NCI-H1105 (cell line): ENCODE results near the gene PANX1.

Experiments used
- DNase-seq: peaks from one replicate; lab custom pipeline; 2025; lab: John Stamatoyannopoulos, UW

Gene PANX1

DNA sequence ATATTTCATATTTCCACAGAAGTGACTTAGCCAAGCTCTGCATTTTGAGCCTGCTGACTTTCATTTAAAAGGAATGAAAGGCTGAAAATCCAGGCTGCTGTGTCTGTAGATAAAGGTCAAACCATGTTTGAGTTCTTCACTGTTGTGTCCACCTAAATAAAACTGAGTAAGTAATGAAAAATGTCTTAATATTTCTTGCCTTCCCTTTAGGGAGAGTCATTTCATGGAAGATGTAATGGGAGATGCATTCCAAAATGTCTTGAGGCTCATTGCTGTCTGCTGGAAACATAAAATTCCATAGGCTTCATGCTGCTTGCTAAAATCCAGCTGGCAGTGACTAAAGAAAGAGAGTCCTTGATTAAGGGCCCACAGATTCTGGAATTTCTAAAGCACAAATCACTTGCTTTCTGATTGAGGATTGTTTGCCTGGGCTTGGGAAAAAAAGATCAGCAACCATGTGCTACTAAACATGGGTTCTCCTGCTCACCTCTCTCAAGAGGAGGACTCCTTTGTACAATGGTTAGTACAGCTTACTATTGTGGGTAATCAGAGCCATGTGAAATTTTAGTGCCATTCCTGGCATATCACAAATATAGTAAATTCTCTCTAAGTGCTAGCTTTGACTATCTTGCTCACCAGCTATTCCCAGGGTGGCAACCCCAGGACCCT, 56.9 kb downstream of the PANX1 start:
- no peak for DNase-seq

DNA sequence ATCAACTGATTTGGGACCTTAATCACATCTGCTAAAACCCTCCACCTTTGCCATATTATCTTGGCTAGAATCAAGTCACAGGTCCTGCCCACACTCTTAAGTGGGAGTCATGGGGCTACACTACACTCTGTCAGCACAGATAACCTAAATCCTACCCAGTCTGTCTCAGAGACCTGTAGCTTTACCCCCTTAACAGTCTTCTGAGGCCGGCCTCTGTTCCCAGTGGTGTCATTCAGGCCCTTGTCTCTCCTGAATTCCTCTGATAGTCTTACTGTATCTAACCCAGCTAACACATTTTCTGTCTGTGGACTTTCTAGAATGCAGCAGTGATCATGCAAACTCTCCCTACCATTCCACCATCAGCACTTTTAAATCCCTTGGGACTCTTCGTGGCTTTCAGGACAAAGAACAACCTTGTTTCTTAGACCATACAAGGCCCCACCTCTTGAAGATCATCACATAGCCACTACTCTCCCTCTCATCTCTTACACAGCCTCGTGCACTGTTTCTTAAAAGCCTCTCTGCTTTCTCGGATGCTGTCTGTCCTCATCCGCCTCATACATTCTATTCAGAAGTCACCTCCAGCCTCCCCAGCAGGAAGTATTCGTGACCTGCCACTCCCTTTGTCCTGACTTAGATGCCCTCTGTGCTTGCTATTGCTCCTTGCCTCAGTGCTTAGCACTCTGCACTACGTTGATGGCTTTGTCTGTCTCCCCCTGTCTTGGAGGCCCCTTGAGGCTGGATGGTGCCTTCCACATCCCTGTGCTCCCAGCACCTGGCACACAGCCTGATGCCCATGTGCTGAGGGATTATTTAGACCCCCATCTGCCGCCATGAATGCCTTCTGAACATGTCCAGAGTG, 57.9 kb downstream of the PANX1 start:
- DNase-seq, result no peak

DNA sequence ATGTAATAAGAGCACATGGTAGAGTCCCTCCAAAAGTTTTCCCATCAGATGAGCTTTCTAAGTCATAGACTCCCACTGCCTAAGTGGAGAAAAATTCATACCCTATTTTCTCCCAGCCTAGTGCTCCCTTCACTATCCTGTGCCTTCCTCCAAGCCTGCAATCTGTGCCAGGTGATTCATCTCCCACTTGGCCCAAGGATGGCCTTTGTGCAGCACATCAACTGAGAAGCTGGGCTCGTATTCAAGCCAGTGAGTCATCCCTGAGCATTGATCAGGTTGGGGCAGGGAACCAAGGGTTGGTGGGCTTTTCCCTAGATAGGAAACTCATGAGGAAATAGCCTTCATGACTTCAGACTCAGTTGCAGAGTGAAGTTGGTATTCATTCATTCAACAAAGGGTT, 64.6 kb downstream of the PANX1 start:
- DNase-seq, result no peak

DNA sequence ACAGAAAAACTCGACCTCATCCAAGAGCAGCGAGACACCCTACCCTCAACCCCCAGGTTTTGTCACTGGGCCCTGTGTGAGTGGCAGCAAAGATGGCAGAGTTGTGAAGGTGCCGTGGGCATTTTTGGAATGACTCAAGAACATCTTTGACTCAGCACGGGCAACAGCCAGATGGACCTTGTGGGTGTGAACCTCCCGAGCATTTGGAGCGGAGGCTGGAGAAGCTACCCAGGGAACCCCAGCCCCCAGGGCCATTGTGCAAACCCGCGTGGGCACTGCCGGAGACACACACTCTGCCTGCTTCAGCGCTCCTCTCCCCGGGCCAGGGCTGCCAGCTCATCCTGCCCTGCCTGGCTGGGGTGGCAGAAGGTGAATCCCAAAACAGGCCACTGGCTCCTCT, 66.1 kb downstream of the PANX1 start:
- DNase-seq, result no peak

DNA sequence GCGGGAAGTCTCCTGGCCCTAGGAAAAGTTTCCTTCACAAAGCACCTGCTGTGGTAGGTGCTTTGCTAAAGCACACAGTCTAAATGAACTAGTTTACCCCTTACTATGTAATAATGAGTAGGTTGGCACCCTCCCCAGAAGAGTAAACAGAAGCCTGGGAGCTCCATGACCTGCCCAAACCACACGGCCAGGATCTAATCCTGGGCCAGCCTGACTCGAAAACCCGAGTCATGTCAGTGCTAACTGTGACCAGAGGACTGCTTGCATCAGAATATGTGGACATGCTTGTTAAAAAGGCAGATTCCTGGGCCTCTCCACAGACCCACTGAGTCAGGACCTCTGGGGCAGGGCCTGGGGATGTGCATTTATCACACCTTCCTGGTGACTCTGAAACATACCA, 67.7 kb downstream of the PANX1 start:
- DNase-seq, result no peak

DNA sequence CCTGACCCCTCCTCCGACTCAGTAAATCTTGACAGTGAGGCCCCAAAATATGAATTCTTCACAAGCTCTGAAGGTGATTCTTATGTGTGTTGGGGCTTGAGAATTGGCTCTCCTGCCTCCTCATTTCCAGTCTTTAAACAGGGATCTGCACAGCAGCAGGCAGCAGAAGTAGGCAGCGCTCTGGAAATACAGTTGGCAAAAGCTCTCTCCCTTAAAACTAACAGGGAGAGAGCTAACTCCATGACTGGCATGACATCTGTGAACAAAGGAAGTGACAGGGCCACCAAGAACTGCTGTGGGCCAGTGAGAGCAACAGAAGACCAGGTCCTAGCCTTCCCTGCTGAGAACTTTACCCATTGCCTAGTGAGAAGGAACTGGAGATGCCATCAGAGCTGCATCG, 70.1 kb downstream of the PANX1 start:
- no peak for DNase-seq

DNA sequence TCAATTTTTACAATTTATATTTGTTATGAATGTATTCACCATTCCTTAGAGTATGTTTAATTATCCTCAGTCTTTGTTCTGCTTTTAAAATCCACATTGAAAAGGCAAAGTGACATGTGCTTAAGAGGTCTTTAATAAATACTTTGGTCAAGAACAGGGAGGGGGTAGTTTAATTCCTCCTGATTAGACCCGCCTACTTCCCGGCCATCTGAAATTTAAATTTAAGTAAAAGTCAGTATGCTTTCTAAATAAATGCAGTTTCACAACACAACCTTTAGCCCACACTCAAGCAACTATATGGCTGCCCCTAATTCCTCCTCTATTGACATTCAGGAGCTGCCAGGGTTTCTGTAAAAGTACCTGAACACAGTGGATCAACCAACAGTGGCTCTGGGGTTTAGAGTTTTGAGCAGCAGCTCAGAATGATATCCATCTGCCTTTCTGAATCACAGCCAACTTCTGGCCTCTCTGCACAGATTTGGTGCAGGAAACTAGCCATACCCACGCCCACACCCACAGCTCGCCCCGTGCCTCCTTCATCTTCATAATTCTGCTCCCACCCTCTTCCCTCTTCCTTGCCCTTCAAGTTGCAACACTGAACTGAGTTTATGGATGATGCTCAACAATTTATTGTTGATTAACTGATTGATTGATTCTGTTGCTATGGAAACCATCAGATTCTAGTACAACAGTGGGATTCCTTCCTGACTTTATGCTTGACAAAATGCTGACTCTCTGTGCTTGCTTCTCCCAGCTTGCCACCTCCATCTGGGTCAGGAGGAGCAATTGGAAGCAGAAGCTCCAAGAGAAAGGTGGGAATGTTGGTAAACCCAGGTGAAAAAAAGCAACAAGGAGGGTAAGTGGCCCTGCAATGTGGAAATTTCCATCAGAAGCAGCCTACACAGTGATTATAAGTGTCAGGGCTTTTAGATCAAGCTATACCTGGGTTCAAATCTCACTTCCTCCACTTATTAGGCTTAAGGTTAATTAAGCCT, 70.8 kb downstream of the PANX1 start:
- DNase-seq, result no peak

DNA sequence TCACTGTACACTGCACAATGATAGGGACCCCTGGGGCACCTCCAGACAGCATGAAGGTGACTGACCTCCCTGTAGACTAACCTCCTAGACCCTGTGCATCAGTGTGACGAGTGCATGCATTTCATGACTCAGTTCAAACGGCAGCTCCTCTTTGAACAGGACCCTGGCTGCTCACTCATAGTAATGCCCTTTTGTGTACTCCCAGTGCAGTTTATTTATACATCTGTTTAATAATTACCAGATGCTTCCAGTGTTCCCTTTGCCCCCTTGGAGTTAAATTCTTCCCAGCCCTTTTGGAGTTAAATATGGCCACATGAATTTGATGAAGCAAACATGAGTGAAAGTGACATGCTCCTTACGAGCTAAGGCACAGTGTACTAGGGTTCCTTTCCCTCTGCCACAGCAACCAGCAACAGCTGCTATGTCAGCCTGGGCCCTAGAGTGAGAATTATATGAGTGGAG, 72.4 kb downstream of the PANX1 start:
- DNase-seq, result no peak

DNA sequence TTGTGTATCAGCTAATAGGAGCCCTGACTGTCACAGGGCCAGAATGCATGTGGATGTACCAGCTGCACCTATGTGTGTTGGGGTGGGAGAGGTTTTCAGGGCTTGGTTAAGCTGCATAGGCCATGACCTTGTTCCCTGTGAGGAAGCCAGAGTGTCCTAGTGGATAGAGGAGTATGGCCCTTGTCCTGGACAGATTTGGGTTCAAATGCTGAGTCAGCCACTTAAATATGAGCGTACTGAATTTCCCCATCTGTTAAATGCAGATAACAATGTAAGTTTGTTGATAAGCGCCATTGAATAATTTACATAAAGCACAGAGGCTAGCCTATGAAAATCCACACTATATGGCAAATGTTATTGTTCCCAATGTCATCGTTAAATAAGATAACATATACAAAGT, 74.4 kb downstream of the PANX1 start:
- DNase-seq, result no peak

DNA sequence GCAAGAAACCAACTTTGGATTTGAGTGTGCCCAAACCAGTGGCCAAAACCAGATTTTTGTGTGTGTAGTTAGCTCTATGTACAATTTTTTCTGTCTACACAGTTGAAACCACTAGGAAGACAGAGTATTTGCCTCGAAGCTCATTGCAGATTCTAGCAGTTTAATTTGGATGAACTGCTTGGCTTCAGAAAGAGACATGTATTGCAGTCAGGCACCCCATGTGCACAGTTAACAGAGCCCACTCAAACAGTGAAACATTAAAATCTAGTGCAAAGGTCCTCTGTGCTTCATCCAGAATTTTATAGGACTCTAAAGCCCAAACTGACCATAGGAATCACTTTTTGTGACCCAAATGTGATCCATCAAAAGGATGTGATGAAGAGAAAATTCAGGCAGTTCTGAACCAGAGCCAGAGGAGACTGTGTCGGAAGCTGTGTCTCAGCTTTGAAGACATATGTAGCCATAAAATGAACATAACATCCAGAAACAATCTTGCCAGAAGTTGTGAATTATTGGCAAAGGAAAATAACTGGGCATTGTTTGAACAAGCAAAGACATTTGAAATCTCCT, 82.7 kb downstream of the PANX1 start:
- DNase-seq, result no peak

DNA sequence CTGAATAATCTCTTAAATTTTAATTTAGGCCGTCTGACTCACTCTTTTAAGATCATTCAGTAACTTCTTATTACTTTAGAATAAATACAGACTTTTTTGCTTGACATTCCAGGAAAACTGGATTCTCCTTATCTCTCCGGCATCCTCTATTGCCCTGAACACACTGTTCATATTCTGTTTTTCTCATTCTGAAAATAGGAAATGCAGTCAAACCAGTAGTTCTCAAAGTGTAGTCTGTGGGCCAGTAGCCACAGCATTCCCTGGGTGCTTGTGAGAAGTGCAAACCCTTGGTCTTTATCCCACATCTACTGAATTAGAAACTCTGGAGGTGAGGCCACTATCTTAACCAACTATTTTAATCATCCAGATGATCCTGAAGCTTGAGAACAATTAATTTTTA, 84.3 kb downstream of the PANX1 start:
- no peak for DNase-seq

DNA sequence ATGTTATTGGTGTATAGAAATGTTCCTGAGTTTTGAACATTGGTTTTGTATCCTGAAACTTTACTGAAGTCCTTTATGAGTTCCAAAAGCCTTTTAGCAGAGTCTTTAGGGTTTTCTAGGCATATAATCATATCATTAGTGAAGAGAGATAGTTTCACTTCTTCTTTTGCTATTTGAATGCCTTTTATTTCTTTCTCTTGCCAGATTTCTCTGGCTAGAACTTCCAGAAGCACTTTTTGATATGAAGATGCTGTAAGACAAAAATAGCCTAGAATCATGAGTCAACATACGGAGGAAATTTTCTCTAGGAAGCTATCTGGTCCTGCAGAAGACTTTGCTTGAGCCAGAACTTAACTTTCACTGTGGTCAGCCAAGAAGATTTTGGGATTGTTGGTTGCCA, 89.1 kb downstream of the PANX1 start:
- DNase-seq, result no peak

DNA sequence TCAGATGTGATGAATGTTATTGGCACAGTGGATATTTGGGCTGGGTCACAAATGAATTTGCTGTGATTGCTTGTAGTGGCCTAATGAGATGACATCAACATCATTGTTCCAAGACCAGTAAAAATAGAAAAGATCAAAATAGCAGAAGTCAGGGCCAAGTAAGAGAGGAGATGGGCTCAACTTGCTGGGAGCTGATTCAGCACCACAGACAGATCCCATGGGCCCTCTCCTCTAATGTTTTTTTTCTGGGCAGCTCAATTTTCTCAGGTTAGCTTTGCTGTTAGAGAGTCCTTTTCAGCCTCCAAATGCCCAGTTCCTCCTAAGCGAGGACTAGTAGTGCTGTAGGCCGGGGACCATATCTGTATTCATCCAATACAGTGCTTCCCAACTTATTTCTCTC, 89.7 kb downstream of the PANX1 start:
- no peak for DNase-seq

DNA sequence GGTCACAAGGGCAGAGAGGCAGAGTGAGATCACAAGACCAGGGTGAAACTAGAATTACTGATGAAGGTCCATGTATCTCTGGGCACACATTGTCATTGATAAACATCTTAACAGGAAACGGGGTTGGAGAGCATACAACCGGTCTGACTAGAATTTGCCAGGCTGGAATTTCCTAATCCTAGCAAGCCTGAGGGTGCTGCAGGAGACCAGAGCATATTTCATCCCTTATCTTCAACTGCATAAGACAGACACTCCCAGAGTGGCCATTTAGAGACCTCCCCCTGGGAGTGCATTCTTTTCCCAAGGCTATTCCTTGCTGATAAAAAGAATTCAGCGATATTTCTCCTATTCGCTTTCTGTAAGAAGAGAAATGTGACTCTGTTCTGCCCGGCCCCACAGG, 91.1 kb downstream of the PANX1 start:
- DNase-seq, result no peak

DNA sequence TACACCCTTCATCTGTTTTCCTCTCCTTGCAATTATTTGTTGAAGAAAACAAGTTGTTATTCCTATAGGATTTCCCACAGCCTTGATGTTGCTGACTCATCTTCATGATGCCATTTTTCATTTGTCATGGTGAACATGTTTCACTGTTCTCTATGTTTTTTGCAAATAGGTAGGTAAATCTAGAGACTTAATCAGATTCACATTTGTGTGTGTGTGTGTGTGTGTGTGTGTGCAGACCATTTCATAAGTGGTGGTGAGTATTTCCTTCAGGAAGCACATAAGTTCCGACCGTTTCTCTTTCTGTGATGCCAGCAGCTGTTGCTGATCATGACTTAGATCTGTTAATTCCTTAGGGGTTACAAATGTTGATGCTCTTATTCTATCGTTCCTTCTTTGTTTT, 95.4 kb downstream of the PANX1 start:
- DNase-seq, result no peak
